Anterior cingulate cortex (tissue), 58 donors: ENCODE data around the gene WASF2.
"Not testable (repeated sequence)": the region's sequence is repeated elsewhere in the genome, so short reads cannot be mapped to it uniquely, and the experiment has no call there.

Experiments
- DNase-seq, 58 donors: peaks; one replicate each; lab custom pipeline; 2025; lab: John Stamatoyannopoulos, UW

WASF2 gene

GRCh38 chr1:27388337-27389005 is 101.5 kb downstream of the WASF2 start:
- peak in 20 of 58 donors; percentile 3 to 61 (median 18) for DNase-seq

GRCh38 chr1:27384797-27385196 is 105.2 kb downstream of the WASF2 start:
- not testable (repeated sequence) for DNase-seq

- no peak for DNase-seq
Observed at GRCh38 chr1:27383661-27384060, 106.3 kb downstream of the WASF2 start.

- peak in 1 of 58 donors; percentile 27 for DNase-seq
Observed at GRCh38 chr1:27383039-27383605, 106.8 kb downstream of the WASF2 start, which contains the start of gene CD164L2. Gene CD164L2 (minus strand): TSS chr1:27383333. CDS start chr1:27383239, 94 bp downstream.

- DNase-seq, result no peak
Observed at GRCh38 chr1:27381969-27382762, 107.8 kb downstream of the WASF2 start.

GRCh38 chr1:27380766-27381733 is 108.9 kb downstream of the WASF2 start:
- no peak for DNase-seq

GRCh38 chr1:27380224-27380623 is 109.7 kb downstream of the WASF2 start:
- no peak for DNase-seq

GRCh38 chr1:27379564-27380122 is 110.3 kb downstream of the WASF2 start:
- DNase-seq, result no peak

- no peak for DNase-seq
Observed at GRCh38 chr1:27377760-27378495, 112.0 kb downstream of the WASF2 start.

- DNase-seq, result no peak
Observed at GRCh38 chr1:27374362-27375086, 115.4 kb downstream of the WASF2 start, which contains the start of gene FCN3. Gene FCN3 (minus strand): TSS chr1:27374824. CDS start chr1:27374818, 6 bp downstream.

- no peak for DNase-seq
Observed at GRCh38 chr1:27372808-27373690, 116.9 kb downstream of the WASF2 start.

- DNase-seq, result no peak
Observed at GRCh38 chr1:27372022-27372807, 117.8 kb downstream of the WASF2 start.

- DNase-seq, result no peak
Observed at GRCh38 chr1:27368869-27369582, 120.9 kb downstream of the WASF2 start.

GRCh38 chr1:27367160-27367650 is 122.8 kb downstream of the WASF2 start:
- no peak for DNase-seq

GRCh38 chr1:27366411-27367159 is 123.4 kb downstream of the WASF2 start, which contains the start of gene MAP3K6:
Gene MAP3K6 (minus strand): TSS chr1:27366961. CDS start chr1:27366597, 364 bp downstream.
- DNase-seq, result peak in 47 of 58 donors; percentile 9 to 76 (median 41)
